PC-3 (cell line): ENCODE data around the gene USP17L20.
"Not testable (repeated sequence)": the region's sequence is repeated elsewhere in the genome, so short reads cannot be mapped to it uniquely, and the experiment has no call there.

Experiments used
- CTCF ChIP-seq: fragments of 300-600 bp; sonication (generic); conservative IDR thresholded peaks from 2 replicates; pipeline ENCODE4 v1.5.1; 2017; ENCODE audit warnings: antibody characterized with exemption, low read depth, mild to moderate bottlenecking, low read length
- EZH2 ChIP-seq: fragments of 300-600 bp; sonication (generic); IDR thresholded peaks from one replicate; pipeline ENCODE4 v1.6.1; 2017; ENCODE audit warnings: antibody characterized with exemption, mild to moderate bottlenecking, low read length; ENCODE audit not compliant: unreplicated experiment
- EZH2phosphoT487 ChIP-seq: fragments of 300-600 bp; sonication (generic); IDR thresholded peaks from 2 replicates; pipeline ENCODE4 v1.6.1; 2018; ENCODE audit warnings: mild to moderate bottlenecking, antibody characterized with exemption, low read length, borderline replicate concordance

GRCh38 chr4:9234085-9234484, 23.8 kb upstream of the USP17L20 start, which contains the start of gene USP17L15:
- not testable (repeated sequence) for TF ChIP-seq CTCF, EZH2, EZH2phosphoT487
